ENCODE results near the gene ANKRD12.

The ANKRD12 gene

DNA sequence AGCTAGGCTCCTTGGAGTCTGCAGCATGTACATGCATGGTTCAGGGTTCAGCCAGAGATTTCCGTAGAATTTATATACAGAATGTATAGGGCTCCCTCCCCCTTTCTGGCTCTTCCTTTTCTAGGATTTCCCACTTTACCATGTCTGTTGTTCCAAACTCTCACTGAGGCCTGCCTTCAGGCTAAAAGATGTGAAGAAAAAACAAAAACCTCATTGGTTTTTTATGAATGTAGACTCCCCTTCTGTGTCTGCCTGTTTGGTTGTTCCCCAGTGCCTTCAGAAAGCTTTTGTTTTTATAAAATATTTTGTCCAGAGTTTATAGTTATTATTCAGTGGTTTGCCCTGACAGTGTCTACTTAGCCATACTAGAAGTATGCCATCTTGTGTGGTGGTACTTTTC, 30.5 kb upstream of the ANKRD12 start:
- DNase-seq (ENCODE audit: low read depth in 2 of 2), result no peak

GRCh38 chr18:9106800-9107584, 29.6 kb upstream of the ANKRD12 start:
- DNase-seq (ENCODE audit: low read depth in 2 of 2), result no peak

GRCh38 chr18:9108911-9109310, 27.7 kb upstream of the ANKRD12 start:
- no peak for DNase-seq (ENCODE audit: low read depth in 2 of 2)

DNA sequence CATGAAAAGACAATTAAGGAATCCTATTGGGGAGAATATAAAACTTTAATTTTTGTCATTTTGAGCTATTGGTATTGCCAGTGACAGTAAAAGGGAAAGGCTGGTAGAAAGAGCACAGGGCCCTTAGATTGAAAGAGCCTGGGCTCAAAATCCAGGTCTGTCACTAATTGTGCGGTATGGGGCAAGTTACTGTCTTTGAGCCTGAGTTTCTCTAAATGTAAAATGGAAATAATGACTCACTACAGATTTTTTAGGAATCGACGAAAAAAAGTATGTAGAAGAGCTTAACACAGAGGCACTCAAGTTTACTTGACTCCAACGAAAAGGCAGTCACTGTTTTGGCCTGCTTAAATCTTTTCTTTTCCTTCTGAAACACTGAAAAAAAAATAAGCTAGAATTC, 27.1 kb upstream of the ANKRD12 start:
- DNase-seq (ENCODE audit: low read depth in 2 of 2), result no peak

- no peak for DNase-seq (ENCODE audit: low read depth in 2 of 2)
These were observed 23.0 kb upstream of the ANKRD12 start for GRCh38 chr18:9113468-9114149.

DNA sequence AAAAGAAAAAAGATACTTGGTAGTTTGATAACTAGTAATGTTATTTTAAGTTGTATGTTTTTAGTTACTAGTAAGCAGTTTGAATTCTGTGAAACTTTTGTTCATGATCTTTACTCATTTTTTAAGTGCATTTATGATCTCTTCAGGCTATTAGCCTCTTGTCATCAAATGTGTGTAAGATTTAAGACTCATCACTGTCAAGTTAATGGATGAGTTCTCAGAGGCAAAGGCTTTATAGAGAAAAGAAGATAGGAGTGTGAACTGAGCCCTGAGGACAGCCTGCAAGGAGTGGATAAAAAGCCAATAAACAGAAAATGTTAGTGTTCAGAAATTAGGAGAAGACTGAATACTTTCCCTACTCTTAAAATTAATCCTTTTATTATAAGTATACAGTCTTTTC, 20.6 kb upstream of the ANKRD12 start:
- DNase-seq (ENCODE audit: low read depth in 2 of 2), result no peak

DNA sequence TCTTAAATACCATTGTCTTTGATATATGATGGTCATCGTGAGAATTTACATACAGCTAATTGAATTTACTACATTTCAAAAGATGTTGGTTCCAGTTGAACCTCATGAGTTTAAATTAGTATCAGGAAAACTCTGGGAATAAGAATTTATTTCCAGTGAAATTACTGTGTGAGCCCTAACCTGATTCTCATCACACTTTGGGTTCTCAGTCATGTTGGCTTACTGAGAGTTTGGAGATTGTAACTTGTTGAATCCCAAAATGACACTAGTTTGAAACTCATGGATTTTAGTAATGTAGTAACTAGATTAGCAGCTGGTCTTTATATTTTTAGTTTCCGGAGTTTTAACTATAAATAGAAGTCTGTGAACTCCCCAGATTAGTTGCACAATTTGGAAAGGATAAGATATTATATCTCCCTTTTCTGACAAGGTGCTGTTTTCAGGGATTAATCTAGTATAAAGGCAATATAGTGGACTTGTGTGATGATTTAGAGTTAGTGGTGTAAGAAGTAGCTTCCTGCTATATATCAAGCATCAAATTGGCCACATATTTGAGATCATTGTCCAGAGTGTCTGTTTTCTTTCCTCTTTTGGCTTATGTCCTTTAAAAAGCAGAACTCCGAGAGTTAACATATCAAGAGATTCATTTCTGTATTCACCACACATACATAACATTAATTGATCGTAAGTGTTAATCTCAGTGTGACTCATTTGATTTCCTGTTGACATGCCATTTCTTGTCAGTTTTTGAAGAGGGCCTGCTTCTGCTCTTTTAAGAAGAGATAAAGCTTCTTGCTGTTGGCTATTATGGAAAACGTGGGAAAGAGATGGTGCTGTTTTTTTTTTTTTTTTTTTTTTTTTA, 18.4 kb upstream of the ANKRD12 start:
- DNase-seq (ENCODE audit: low read depth in 2 of 2), result no peak

DNA sequence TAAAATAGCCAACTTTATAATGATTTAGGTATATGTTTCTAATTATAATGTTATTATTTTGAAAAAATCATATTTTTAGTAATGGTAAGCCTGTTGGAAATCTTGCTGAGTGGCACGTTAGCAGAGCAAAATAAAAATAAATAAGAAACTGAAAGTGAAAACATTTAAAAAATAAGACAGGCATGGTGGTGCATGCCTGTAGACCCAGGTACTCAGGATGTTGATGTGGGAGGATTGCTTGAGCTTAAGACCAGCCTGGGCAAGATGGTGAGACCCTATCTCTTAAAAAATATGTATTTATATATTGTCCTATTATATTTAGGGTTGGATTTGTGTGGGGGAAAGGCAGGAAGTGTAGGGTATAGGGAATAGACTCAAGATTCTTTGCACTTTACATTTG, 15.8 kb upstream of the ANKRD12 start:
- DNase-seq (ENCODE audit: low read depth in 2 of 2), result no peak

DNA sequence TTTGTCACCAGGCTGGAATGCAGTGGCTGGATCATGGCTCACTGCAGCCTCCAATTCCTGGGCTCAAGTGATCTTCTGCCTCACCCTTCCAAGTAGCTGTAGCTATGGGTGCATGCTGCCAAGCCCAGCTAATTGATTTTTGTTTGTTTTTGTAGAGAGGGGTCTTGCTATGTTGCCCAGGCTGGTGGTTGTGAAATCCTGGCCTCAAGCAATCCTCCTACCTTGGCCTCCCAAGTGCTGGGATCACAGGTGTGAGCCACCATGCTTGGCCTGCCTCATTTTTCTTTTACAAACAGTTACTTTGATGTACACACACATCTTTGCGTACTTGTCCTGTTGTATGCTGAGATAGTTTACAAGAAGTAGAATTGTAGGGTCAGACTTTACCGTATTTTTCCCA, 13.1 kb upstream of the ANKRD12 start:
- DNase-seq (ENCODE audit: low read depth in 2 of 2), result no peak

- no peak for DNase-seq (ENCODE audit: low read depth in 2 of 2)
These were observed 11.8 kb upstream of the ANKRD12 start for GRCh38 chr18:9124824-9125223.

DNA sequence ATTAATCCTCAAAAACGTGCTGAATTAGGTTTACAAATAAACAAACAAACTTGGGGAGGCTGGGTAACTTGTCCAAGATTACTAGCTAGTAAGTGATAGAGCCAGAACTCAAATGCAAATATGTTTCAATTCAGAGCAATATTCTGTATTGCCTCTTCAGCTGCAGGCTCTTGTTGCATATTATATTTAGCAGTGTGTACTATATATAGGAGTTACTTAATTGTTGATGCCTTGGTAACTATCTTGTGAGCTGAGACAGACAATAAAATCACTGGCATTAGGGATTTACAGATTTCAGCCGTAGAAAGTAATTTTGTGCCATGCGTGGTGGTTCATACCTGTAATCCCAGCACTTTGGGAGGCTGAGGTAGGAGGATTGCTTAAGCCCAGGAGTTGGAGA, 10.2 kb upstream of the ANKRD12 start:
- no peak for DNase-seq (ENCODE audit: low read depth in 2 of 2)

DNA sequence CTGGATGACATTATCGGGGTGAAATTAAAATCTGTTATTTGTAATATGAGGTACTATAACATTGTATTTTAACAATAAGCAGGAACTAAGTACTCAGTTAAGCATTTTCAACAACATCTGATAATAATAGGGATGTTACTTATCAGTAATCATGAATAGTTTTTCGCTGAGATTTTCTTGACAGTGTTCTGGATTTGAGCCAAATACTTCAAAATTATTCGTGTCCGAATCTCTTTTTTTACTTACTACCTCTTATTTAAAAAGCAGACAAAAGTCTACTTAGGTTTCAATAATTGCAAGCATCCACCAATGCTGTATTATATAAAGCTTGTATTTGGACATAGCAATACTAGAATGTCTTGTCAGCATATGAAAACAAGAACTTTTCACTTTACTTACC, 6.4 kb upstream of the ANKRD12 start:
- no peak for DNase-seq (ENCODE audit: low read depth in 2 of 2)

DNA sequence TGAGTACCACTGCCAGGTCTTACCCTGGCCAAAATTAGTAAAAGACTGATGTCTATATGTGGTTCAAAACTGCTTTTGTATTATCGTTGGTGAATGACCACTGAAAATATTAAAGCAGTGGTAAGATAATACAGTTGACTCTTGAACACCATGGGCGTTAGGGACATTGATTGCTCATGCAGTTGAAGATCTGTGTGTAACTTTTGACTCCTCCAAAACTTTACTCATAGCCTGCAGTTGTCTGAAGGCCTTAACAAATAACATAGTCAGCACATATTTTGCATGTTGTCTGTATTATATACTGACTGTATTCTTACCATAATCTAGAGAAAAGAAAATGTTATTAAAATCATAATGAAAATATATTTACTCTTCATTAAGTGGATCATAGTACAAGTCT, 5.8 kb upstream of the ANKRD12 start:
- DNase-seq (ENCODE audit: low read depth in 2 of 2), result no peak

DNA sequence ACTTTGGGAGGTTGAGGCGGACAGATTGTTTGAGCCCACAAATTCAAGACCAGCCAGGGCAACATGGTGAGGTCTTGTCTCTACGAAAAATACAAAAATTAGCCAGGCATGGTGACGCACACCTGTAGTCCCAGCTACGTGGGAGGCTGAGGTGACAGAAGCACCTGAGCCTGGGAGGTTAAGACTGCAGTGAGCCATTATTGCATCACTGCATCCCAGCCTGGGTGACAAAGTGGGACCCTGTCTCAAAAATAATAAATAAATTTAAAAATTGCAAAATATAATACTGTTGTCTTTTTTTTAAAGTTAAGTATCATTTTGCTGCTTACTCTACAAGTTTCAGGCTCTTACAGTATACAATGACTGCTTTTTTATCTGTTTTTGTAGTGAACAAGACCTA, 4.0 kb upstream of the ANKRD12 start:
- no peak for DNase-seq (ENCODE audit: low read depth in 2 of 2)

DNA sequence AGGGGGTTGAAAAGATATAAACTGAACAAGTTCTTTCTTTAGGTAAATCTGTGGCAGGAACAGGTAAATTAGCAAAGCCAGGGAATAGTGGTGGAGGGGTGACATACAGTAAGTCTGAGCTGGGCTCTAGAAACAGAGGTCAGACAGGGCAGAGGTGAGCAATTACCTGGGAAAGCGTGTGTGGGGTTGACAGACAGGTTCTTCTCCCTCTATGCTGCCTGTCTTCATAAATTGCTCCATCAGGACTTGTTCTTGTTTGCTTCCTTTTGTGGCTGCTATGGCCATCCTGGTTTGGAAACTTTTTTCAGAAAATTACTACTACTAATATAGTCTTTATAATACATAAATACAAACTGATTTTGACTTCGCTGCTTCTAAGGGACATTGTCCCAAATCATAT, 3.4 kb upstream of the ANKRD12 start:
- no peak for DNase-seq (ENCODE audit: low read depth in 2 of 2)

DNA sequence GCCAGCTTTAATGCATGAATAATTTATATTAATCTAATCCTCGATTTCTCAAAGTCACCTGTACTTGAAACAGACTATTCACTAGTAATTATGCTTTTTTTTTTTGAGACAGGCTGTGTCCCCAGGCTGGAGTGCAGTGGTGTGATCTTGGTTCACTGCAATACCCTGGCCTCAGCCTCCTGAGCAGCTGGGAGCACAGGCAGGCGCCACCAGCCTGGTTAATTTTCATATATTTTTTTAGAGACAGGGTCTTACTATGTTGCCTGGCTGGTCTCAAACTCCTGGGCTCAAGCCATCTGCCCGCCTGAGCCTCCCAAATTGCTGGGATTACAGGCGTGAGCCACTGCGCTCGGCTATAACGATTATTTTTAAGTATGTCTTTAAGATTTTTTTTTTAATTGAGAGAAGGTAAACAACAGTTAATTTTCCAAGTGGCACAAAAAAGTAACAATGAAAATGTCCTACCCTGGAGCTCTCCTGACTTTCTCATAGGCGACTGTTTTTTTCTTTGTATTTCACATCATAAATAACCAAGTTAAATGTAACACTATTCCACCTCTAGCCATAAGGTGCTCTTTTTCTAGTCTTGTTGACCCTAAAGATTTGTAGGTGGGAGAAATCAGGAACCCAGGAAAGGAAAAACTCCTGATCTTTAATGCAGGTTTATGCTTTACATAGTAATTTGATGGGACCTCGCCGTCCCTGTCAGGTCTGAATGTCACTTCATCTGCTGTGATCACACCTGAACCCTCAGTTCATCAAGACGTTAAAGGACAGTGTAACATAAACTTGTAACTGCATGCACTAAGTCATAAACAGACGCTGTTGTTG, 1.3 kb upstream of the ANKRD12 start:
- no peak for DNase-seq (ENCODE audit: low read depth in 2 of 2)

- DNase-seq (ENCODE audit: low read depth in 2 of 2), result no peak
These were observed 668 bp upstream of the ANKRD12 start for GRCh38 chr18:9135912-9136314.

DNA sequence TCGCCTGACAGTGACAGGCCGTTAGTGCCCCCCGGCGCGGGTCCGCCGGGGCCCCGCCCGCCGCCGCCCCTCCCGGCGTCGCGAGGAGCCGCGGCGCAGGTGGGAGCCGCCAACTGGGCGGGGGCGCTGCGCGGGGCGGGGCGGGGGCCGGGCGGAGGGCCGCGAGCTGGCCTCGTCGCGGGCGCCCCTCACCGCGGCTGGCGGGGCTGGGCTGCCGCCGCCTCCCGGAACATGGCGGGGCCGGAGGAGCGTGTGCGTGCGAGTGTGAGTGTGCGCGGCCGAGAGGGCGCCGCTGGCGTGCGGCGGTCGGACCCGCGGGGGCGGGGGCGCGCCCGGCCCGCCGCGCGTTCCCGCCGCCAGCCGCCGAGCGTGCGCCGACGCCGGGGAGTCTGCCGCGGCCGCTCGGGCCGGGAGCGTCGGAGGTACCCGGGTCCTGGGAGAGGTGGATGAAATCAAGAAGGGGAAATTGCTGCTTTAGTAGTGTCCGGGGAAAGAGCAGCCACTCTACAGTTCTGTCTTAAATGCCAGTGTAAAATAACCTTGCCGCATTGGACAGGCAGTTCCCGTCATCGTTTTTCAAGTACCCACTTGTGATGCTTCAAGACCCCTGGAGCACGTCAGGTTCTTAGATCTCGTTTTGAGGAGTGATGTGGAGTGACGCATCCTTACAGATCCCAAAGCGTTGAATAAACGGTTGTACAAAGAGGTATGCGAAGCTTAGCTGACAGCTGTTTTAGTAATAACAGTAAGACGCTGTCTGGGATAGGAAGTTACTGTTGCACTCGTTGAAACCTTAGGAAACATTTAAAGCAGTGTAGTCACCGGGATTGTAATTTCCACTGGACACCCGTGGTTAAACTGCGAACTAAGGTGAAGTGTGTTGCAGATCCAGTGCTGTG, 836 bp downstream of the ANKRD12 start:
- peak; percentile 39 to 48 for DNase-seq (ENCODE audit: low read depth in 2 of 2)

- no peak for DNase-seq (ENCODE audit: low read depth in 2 of 2)
These were observed 2.9 kb downstream of the ANKRD12 start for GRCh38 chr18:9139400-9140039.

DNA sequence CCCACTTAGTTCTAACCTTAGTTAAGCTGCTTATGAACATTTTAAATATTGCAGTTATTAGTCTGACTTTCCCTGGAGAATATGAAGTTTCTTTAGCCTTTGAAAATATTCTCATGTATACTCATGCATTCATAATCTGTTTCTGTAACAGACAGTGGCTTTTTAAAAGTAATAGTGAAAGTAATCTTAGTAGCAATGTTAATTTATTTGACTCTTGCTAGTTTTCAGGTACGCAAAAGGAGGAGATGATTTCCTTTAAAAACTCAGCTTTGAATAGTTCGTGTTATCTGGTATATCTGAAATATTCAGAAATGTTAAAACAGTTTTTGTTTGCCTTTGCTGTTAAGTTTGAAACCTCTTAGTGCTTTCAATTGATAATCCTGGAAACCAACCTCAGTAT, 3.8 kb downstream of the ANKRD12 start:
- DNase-seq (ENCODE audit: low read depth in 2 of 2), result no peak
